Mesenchymal stem cell (in vitro differentiated cells and primary cell): ENCODE measurements around the gene DDX39B.

Source experiments
- DNase-seq: peaks from one replicate; pipeline ENCODE4 v3.0.0-alpha.2; 2013
- H2AFZ ChIP-seq: one replicate; pipeline ENCODE4 v1.6.1; 2013; ENCODE audit warnings: low read depth, mild to moderate bottlenecking, control low read depth, inconsistent platforms, low read length, moderate library complexity
- H2AK5ac ChIP-seq: 2 replicates; pipeline ENCODE4 v1.6.1; 2013; ENCODE audit warnings: low read length, moderate library complexity, mild to moderate bottlenecking, inconsistent platforms; ENCODE audit not compliant: severe bottlenecking
- H2BK120ac ChIP-seq: one replicate; pipeline ENCODE4 v1.6.1; 2013; ENCODE audit warnings: low read depth, mild to moderate bottlenecking, inconsistent platforms, low read length, moderate library complexity
- H2BK12ac ChIP-seq, 2 experiments: one replicate each; pipeline ENCODE4 v1.6.1; 2013; ENCODE audit warnings: inconsistent platforms in 2 of 2, low read length in 2 of 2, mild to moderate bottlenecking in 2 of 2, moderate library complexity in 2 of 2, control low read depth in 1 of 2
- H2BK15ac ChIP-seq: one replicate; pipeline ENCODE4 v1.6.1; 2013; ENCODE audit warnings: mild to moderate bottlenecking, low read depth, inconsistent platforms; ENCODE audit not compliant: poor library complexity, severe bottlenecking
- H2BK5ac ChIP-seq: 2 replicates; pipeline ENCODE4 v1.6.1; 2013; ENCODE audit warnings: low read depth, mild to moderate bottlenecking, low read length, control low read depth, inconsistent platforms; ENCODE audit not compliant: poor library complexity, severe bottlenecking
- H3K14ac ChIP-seq, 2 experiments: one replicate each; pipeline ENCODE4 v1.6.1; 2013; ENCODE audit warnings: inconsistent platforms in 2 of 2, low read length in 2 of 2, control low read depth in 1 of 2, mild to moderate bottlenecking in 1 of 2, moderate library complexity in 1 of 2
- H3K18ac ChIP-seq, 2 experiments: one replicate each; pipeline ENCODE4 v1.6.1; 2013; ENCODE audit warnings: inconsistent platforms in 2 of 2, low read length in 2 of 2, control low read depth in 1 of 2, low read depth in 1 of 2, mild to moderate bottlenecking in 1 of 2
- H3K23ac ChIP-seq, 2 experiments: one replicate each; pipeline ENCODE4 v1.6.1; 2013; ENCODE audit warnings: inconsistent platforms in 2 of 2, low read length in 2 of 2, mild to moderate bottlenecking in 2 of 2, moderate library complexity in 2 of 2, control low read depth in 1 of 2
- H3K27ac ChIP-seq: 2 replicates; pipeline ENCODE4 v1.5.1; 2013; ENCODE audit warnings: mild to moderate bottlenecking, moderate library complexity, low read length, control low read depth, inconsistent platforms; ENCODE audit not compliant: poor library complexity, severe bottlenecking
- H3K27me3 ChIP-seq, 2 experiments: 2 replicates each; pipeline versions ENCODE4 v1.6.1 to v1.7.0; 2013; ENCODE audit warnings: low read length in 2 of 2, mild to moderate bottlenecking in 2 of 2, moderate library complexity in 2 of 2, control low read depth in 1 of 2, inconsistent platforms in 1 of 2; ENCODE audit not compliant: control insufficient read depth in 1 of 2, insufficient read depth in 1 of 2
- H3K36me3 ChIP-seq, 2 experiments: 2 replicates each; pipeline versions ENCODE4 v1.6.1 to v1.7.0; 2013; ENCODE audit warnings: low read length in 2 of 2, control low read depth in 1 of 2, inconsistent platforms in 1 of 2, low read depth in 1 of 2, mild to moderate bottlenecking in 1 of 2; ENCODE audit not compliant: insufficient read depth in 2 of 2, control insufficient read depth in 1 of 2
- H3K4ac ChIP-seq, 2 experiments: one replicate each; pipeline ENCODE4 v1.6.1; 2013; ENCODE audit warnings: inconsistent platforms in 2 of 2, low read length in 2 of 2, mild to moderate bottlenecking in 2 of 2, moderate library complexity in 2 of 2, control low read depth in 1 of 2, low read depth in 1 of 2
- H3K4me1 ChIP-seq: 2 replicates; pipeline ENCODE4 v1.6.1; 2013; ENCODE audit warnings: low read depth, low read length, control low read depth; ENCODE audit not compliant: control insufficient read depth, insufficient read depth
- H3K4me2 ChIP-seq: 2 replicates; pipeline ENCODE4 v1.6.1; 2013; ENCODE audit warnings: low read length, mild to moderate bottlenecking, inconsistent platforms; ENCODE audit not compliant: poor library complexity, severe bottlenecking
- H3K4me3 ChIP-seq, 2 experiments: 2 replicates each; pipeline versions ENCODE4 v1.5.1 to v1.7.0; 2013; ENCODE audit warnings: low read length in 2 of 2, mild to moderate bottlenecking in 2 of 2, control low read depth in 1 of 2, low read depth in 1 of 2; ENCODE audit not compliant: insufficient read depth in 1 of 2
- H3K79me1 ChIP-seq: replicated peaks from 2 replicates; pipeline ENCODE4 v1.6.1; 2013; ENCODE audit warnings: mild to moderate bottlenecking, control low read depth, low read length, inconsistent platforms; ENCODE audit not compliant: poor library complexity, severe bottlenecking
- H3K9ac ChIP-seq: 2 replicates; pipeline ENCODE4 v1.7.0; 2013; ENCODE audit warnings: mild to moderate bottlenecking, low read length, moderate library complexity
- H3K9me3 ChIP-seq: 2 replicates; pipeline ENCODE4 v1.7.0; 2013; ENCODE audit warnings: mild to moderate bottlenecking, low read length; ENCODE audit not compliant: control insufficient read depth
- H4K8ac ChIP-seq: one replicate; pipeline ENCODE4 v1.6.1; 2013; ENCODE audit warnings: inconsistent platforms, mild to moderate bottlenecking, low read length, moderate library complexity
- H4K91ac ChIP-seq: one replicate; pipeline ENCODE4 v1.6.1; 2013; ENCODE audit warnings: mild to moderate bottlenecking, low read length, inconsistent platforms
- WGBS: methylation state at CpG from one replicate; pipeline ENCODE4 v1.1.7; 2013; ENCODE audit warnings: mixed read lengths; 5-methylcytosine and 5-hydroxymethylcytosine counted together

DDX39B gene

DNA sequence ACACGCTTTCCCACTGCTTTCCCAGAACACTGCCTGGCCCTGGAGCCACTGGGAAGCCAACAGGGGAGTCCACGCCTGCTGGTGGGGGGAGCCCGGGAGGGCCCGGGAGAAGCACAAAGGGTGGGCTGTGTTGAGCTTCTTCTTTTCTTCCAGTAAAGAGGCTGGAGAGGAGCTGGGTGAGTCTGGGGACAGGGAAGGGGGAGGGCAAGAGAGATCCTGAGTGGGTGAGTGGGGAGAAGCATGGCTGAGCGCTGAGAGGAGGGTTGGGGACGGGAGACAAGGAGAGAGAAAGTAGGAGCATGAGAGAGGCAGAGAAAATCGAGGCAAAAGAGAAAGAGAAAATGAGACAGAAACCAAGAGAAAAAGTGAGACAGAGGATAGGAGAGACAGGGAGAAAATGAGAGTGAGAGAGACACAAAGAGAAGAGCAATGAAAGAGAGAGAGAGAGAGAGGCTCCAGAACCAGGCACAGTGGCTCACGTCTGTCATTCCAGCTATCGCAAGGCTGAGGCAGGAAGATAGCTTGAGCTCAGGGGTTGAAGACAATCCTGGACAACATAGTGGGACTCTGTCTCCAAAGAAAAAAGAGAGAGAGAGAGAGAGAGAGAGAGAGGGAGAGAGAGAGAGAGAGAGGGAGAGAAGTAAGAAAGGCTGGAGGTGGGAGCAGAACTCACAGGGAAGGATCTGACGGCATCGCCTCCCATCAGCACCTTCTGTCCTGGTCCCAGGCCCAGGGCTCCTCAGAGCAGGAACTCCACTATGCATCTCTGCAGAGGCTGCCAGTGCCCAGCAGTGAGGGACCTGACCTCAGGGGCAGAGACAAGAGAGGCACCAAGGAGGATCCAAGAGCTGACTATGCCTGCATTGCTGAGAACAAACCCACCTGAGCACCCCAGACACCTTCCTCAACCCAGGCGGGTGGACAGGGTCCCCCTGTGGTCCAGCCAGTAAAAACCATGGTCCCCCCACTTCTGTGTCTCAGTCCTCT, 46.3 kb upstream of the DDX39B start:
- Histone ChIP-seq H3K4me2 (no peak overlapping the region), H3K18ac (no peak overlapping the region), H3K14ac (no peak overlapping the region), H3K27ac (no peak overlapping the region), H3K4ac (no peak overlapping the region), H2BK12ac (peak overlapping the region in 1 of 2 experiments; percentile 23), H2BK5ac (no peak overlapping the region), H2AK5ac (no peak overlapping the region), H3K4me1 (peaks cover 2% of the 10 kb centered on the region), H3K79me1 (no peaks in the 10 kb centered on the region), H3K9me3 (no peaks in the 10 kb centered on the region), H3K27me3 (peaks cover 0 to 15% of the 10 kb centered on the region in 2 experiments), H4K91ac (no peak overlapping the region), H2BK120ac (no peak overlapping the region), H3K9ac (no peak overlapping the region), H3K36me3 (no peaks in the 10 kb centered on the region), H4K8ac (no peak overlapping the region), H2BK15ac (no peak overlapping the region), H3K4me3 (no peak overlapping the region), H3K23ac (no peak overlapping the region), H2AFZ (no peak overlapping the region)
- no peak for DNase-seq
- WGBS, result 79% methylated on average over 12 of the region's 12 CpGs

DNA sequence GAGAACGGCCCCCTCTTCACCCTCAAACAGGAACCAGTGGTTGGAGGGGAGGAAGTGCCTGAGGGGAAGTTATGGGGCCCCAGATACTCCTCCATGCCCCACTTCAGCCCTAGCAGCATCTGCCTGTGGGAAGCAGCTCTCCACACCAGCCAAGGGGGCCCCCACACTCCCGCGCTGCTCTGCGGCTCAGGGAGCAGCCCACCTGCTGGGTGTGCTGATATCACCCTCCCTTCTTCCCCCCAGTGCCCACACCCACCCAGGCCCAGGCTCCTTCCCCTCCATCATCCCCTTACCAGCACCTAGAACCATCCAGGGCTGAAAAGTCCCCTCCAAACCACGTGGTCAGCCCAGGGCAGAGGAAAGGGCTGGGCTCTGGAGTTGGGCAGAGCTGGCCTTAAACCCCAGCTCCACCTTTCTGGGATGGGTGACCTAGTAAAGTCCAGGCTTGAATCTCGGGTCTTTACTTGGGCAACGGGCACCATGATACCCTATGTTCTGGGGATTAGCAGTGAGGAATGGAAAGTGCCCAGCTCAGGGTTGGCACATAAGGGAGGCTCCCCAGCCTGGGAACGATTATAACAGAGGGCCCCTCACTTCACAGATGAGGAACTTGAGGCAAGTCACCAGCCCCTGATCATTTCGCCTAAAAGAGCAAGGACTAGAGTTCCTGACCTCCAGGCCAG, 44.9 kb upstream of the DDX39B start:
- Histone ChIP-seq H4K91ac (no peak overlapping the region), H3K9ac (no peak overlapping the region), H3K4me3 (no peak overlapping the region), H2BK12ac (no peak overlapping the region), H3K9me3 (no peaks in the 10 kb centered on the region), H2BK15ac (no peak overlapping the region), H3K23ac (no peak overlapping the region), H3K27me3 (peaks cover 0 to 15% of the 10 kb centered on the region in 2 experiments), H3K14ac (no peak overlapping the region), H2BK5ac (no peak overlapping the region), H3K4ac (no peak overlapping the region), H3K4me1 (peaks cover 12% of the 10 kb centered on the region), H3K27ac (no peak overlapping the region), H2AFZ (no peak overlapping the region), H2BK120ac (no peak overlapping the region), H3K79me1 (peaks cover 2% of the 10 kb centered on the region), H4K8ac (no peak overlapping the region), H3K18ac (no peak overlapping the region), H3K36me3 (no peaks in the 10 kb centered on the region), H2AK5ac (no peak overlapping the region), H3K4me2 (no peak overlapping the region)
- DNase-seq, result no peak
- WGBS, result 81% methylated on average over 8 of the region's 9 CpGs

DNA sequence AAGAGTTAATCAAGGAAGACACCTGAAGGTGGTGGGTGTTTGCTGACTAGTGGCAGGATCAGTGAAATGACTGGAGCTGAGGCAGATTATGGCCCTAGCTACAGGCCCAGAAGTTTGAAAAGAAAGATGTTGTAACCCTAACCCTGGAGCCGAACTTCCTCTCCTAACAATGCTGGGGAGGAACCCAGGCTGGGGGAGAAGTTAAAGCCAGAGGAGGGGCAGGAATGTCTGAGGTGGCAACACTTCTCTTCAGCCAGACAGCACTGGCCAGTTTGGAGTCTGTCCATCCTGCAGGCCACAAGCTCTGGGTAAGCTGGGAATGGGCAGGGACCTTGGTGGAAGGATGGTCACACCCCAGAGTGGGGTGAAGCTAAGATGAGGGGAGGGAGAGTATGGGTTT, 44.2 kb upstream of the DDX39B start, which contains the start of gene LST1:
LST1 (plus strand) TSS at position 270 of the 400 bp plus-strand sequence. CDS start 1,023 bp downstream, outside the sequence.
- Histone ChIP-seq H2AFZ (no peak within 1 kb of the TSS), H2BK120ac (no peak within 1 kb of the TSS), H3K27ac (no peak within 1 kb of the TSS), H4K91ac (no peak within 1 kb of the TSS), H2BK12ac (no peak within 1 kb of the TSS), H2BK15ac (no peak within 1 kb of the TSS), H4K8ac (peak within 1 kb of the TSS; percentile 19), H3K36me3 (no peaks in the 10 kb centered on the region), H3K79me1 (peaks cover 10% of the 10 kb centered on the region), H3K23ac (no peak within 1 kb of the TSS), H3K9ac (no peak within 1 kb of the TSS), H3K4me1 (peaks cover 15% of the 10 kb centered on the region), H3K14ac (peak within 1 kb of the TSS in 1 of 2 experiments; percentile 46), H3K18ac (no peak within 1 kb of the TSS), H3K27me3 (peaks cover 0 to 15% of the 10 kb centered on the region in 2 experiments), H2AK5ac (no peak within 1 kb of the TSS), H3K4ac (no peak within 1 kb of the TSS), H3K4me3 (no peak within 1 kb of the TSS), H3K9me3 (no peaks in the 10 kb centered on the region), H3K4me2 (no peak within 1 kb of the TSS), H2BK5ac (no peak within 1 kb of the TSS)
- whole genome bisulfite sequencing, result 85% methylated on average over 1 of the region's 1 CpG
- no peak for DNase-seq

DNA sequence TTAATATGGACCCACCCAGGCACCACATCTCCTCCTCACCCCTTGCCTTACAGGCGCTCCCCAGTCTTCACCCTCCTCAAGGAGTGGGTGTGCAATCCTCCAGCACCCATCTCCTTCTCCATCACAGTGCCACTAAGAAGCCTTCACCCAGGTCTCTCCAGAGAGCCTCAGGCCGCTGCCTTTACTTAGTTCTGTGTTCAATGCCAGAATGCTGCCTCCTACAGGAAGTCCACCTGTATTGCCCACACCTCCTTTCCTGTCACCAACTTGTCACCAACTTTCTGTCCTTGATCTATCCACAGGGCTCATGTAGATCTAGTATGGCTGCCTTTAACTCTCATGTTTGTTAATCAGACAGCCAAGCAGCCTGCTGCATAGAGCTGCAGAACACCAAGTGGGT, 43.7 kb upstream of the DDX39B start:
- no peak overlapping the region for H2AFZ ChIP-seq
- no peak overlapping the region for H3K14ac ChIP-seq
- no peaks in the 10 kb centered on the region for H3K36me3 ChIP-seq
- no peak overlapping the region for H3K4me3 ChIP-seq
- peaks cover 0 to 15% of the 10 kb centered on the region in 2 experiments for H3K27me3 ChIP-seq
- no peak overlapping the region for H2BK5ac ChIP-seq
- peak overlapping the region; percentile 19 for H4K8ac ChIP-seq
- no peak overlapping the region for H3K27ac ChIP-seq
- peaks cover 18% of the 10 kb centered on the region for H3K4me1 ChIP-seq
- no peak overlapping the region for H3K9ac ChIP-seq
- H3K9me3 ChIP-seq, result no peaks in the 10 kb centered on the region
- H3K23ac ChIP-seq, result no peak overlapping the region
- H2BK12ac ChIP-seq, result no peak overlapping the region
- WGBS, result 68% methylated on average over 2 of the region's 2 CpGs
- H3K4me2 ChIP-seq, result no peak overlapping the region
- peaks cover 10% of the 10 kb centered on the region for H3K79me1 ChIP-seq
- no peak overlapping the region for H3K18ac ChIP-seq
- no peak overlapping the region for H3K4ac ChIP-seq
- DNase-seq, result no peak
- no peak overlapping the region for H2BK15ac ChIP-seq
- no peak overlapping the region for H2AK5ac ChIP-seq
- no peak overlapping the region for H2BK120ac ChIP-seq
- H4K91ac ChIP-seq, result no peak overlapping the region
